Prostate gland (tissue), 2 donors: Measurements from ENCODE around the gene GALNS. TPM values are rescaled to one million over a fixed set of nuclear protein-coding genes. Genes with fewer than 3 reads are reported as not detected.
A peak's percentile ranks its signal among the peaks of the same experiment; 100 is the strongest.

Experiments
- DNase-seq: peaks from one replicate; pipeline ENCODE4 v3.0.0-alpha.2; 2019; ENCODE audit warnings: low spot score
- H3K27ac ChIP-seq, 2 donors: fragments of 200-600 bp; sonication (generic); 2 replicates each; pipeline ENCODE4 v1.5.1; 2017 to 2019
- H3K27me3 ChIP-seq: fragments of 200-600 bp; sonication (generic); replicated peaks from 2 replicates; pipeline ENCODE4 v1.5.1; 2019; ENCODE audit not compliant: insufficient read depth
- H3K36me3 ChIP-seq, 2 donors: fragments of 200-600 bp; sonication (generic); 1 replicate in 1 of 2; 2 replicates in 1 of 2; pipeline versions ENCODE4 v1.5.1 to v1.8.1; 2017 to 2019
- H3K4me1 ChIP-seq: fragments of 200-600 bp; sonication (generic); replicated peaks from 2 replicates; pipeline ENCODE4 v1.5.1; 2019
- H3K4me3 ChIP-seq, 2 donors: fragments of 200-600 bp; sonication (generic); 2 replicates each; pipeline ENCODE4 v1.5.1; 2017 to 2019
- H3K9me3 ChIP-seq: fragments of 200-600 bp; sonication (generic); 2 replicates; pipeline ENCODE4 v1.5.1; 2017
- CTCF ChIP-seq, 4 experiments: fragments of 200-600 bp in 2 of 4; fragments of 450-650 bp in 2 of 4; sonication (generic) in 2 of 4; IDR thresholded peaks; 1 replicate in 3 of 4; 2 replicates in 1 of 4; pipeline ENCODE4 v1.5.1; 2016 to 2019; ENCODE audit warnings: antibody characterized with exemption in 4 of 4, mild to moderate bottlenecking in 2 of 4, moderate library complexity in 2 of 4
- POLR2A ChIP-seq: fragments of 450-650 bp; IDR thresholded peaks from one replicate; pipeline ENCODE4 v1.6.1; 2016; ENCODE audit warnings: antibody characterized with exemption, mild to moderate bottlenecking
- POLR2AphosphoS5 ChIP-seq: sonication (generic); formaldehyde crosslinking; IDR thresholded peaks from one replicate; pipeline ENCODE4 v1.6.1; 2017; ENCODE audit warnings: antibody characterized with exemption
- WGBS: methylation state at CpG from one replicate; pipeline ENCODE4 v1.1.5; 2018; 5-methylcytosine and 5-hydroxymethylcytosine counted together
- intact Hi-C: fragments of 100-400 bp; cut with DNase I; formaldehyde crosslinking; loops from one replicate; pipeline ENCODE4 v1.14.2; 2022
- total RNA-seq, 2 donors: library from RNA; depleted of rRNA; stranded (reverse); fragments of >200 nt; gene quantifications; one replicate each; pipeline ENCODE4 v1.1.0, GENCODE V29; 2016

The GALNS gene
- total RNA-seq, 2 donors from 2014 or later, result 20.4 to 75.1 TPM

- no peak overlapping the region for H3K27ac ChIP-seq
- H3K36me3 ChIP-seq, result peaks cover 0 to 7% of the 10 kb centered on the region in 2 donors
- H3K4me3 ChIP-seq, result no peak overlapping the region
- no peaks in the 10 kb centered on the region for H3K9me3 ChIP-seq
- H3K27me3 ChIP-seq, result no peaks in the 10 kb centered on the region
- intact Hi-C loops, result no loop called here
- WGBS, result 94% methylated on average over 33 of the region's 33 CpGs
- no peaks in the 10 kb centered on the region for H3K4me1 ChIP-seq
- TF ChIP-seq CTCF (IDR thresholded peaks at IDR 0.05) (no peak), POLR2AphosphoS5 (no peak), POLR2A (no peak)
- DNase-seq, result no peak
Observed at GRCh38 chr16:88835818-88836217, 20.9 kb downstream of the GALNS start.

- 78% methylated on average over 11 of the region's 11 CpGs for WGBS
- H3K36me3 ChIP-seq, result peaks cover 0 to 3% of the 10 kb centered on the region in 2 donors
- H3K4me1 ChIP-seq, result no peaks in the 10 kb centered on the region
- no peaks in the 10 kb centered on the region for H3K9me3 ChIP-seq
- no peak overlapping the region for H3K27ac ChIP-seq
- no peak for DNase-seq
- no peaks in the 10 kb centered on the region for H3K27me3 ChIP-seq
- intact Hi-C loops, result no loop called here
- TF ChIP-seq POLR2AphosphoS5, result no peak
- no peak for TF ChIP-seq CTCF (IDR thresholded peaks at IDR 0.05)
- no peak for TF ChIP-seq POLR2A
- H3K4me3 ChIP-seq, result no peak overlapping the region
Observed at GRCh38 chr16:88835383-88835782, 21.4 kb downstream of the GALNS start.

- 95% methylated on average over 13 of the region's 13 CpGs for WGBS
- TF ChIP-seq POLR2A, result no peak
- TF ChIP-seq CTCF (IDR thresholded peaks at IDR 0.05), result no peak
- no peak for TF ChIP-seq POLR2AphosphoS5
- Histone ChIP-seq H3K27ac (peak overlapping the region in 1 of 2 donors; percentile 11), H3K36me3 (no peaks in the 10 kb centered on the region), H3K27me3 (no peaks in the 10 kb centered on the region), H3K9me3 (no peaks in the 10 kb centered on the region), H3K4me1 (no peaks in the 10 kb centered on the region), H3K4me3 (no peak overlapping the region)
- DNase-seq, result no peak
- intact Hi-C loops, result no loop called here
Observed at GRCh38 chr16:88834670-88835069, 22.1 kb downstream of the GALNS start.

- Histone ChIP-seq H3K36me3 (no peaks in the 10 kb centered on the region), H3K9me3 (no peaks in the 10 kb centered on the region), H3K27ac (no peak overlapping the region), H3K4me1 (no peaks in the 10 kb centered on the region), H3K27me3 (no peaks in the 10 kb centered on the region), H3K4me3 (no peak overlapping the region)
- intact Hi-C loops, result no loop called here
- no peak for TF ChIP-seq CTCF (IDR thresholded peaks at IDR 0.05)
- no peak for TF ChIP-seq POLR2A
- no peak for TF ChIP-seq POLR2AphosphoS5
- DNase-seq, result no peak
- 95% methylated on average over 13 of the region's 13 CpGs for WGBS
Observed at GRCh38 chr16:88833086-88833485, 23.7 kb downstream of the GALNS start.

- no peaks in the 10 kb centered on the region for H3K36me3 ChIP-seq
- no peaks in the 10 kb centered on the region for H3K9me3 ChIP-seq
- no peaks in the 10 kb centered on the region for H3K27me3 ChIP-seq
- no peak overlapping the region for H3K4me3 ChIP-seq
- WGBS, result 58% methylated on average over 12 of the region's 13 CpGs
- no peak for DNase-seq
- H3K4me1 ChIP-seq, result no peaks in the 10 kb centered on the region
- TF ChIP-seq CTCF (IDR thresholded peaks at IDR 0.05), result no peak
- TF ChIP-seq POLR2A, result no peak
- TF ChIP-seq POLR2AphosphoS5, result no peak
- intact Hi-C loops, result no loop called here
- no peak overlapping the region for H3K27ac ChIP-seq
Observed at GRCh38 chr16:88831838-88832237, 24.9 kb downstream of the GALNS start.
